HEK293 (cell line): ENCODE data around the gene ESR2.

Experiments
- CTCF ChIA-PET: fragments of 350-600 bp; formaldehyde crosslinking; extraction: SDS; loops from one replicate; lab custom pipeline; 2021; ENCODE audit warnings: antibody characterized with exemption; lab: Yijun Ruan, JAX
- POLR2A ChIA-PET: fragments of 300-600 bp; formaldehyde crosslinking; extraction: SDS; loops from one replicate; lab custom pipeline; 2020; ENCODE audit warnings: antibody characterized with exemption, inconsistent platforms; lab: Yijun Ruan, JAX
- H3K27ac ChIP-seq: fragments of 200-500 bp; sonication (Bioruptor generic); 2 replicates; pipeline ENCODE4 v1.5.1; 2014; ENCODE audit warnings: low read depth, low read length, control low read depth, inconsistent platforms; ENCODE audit errors: extremely low read depth
- H3K36me3 ChIP-seq, 2 experiments: fragments of 200-500 bp in 1 of 2; sonication (Bioruptor generic) in 1 of 2; 1 replicate in 1 of 2; 2 replicates in 1 of 2; pipeline ENCODE4 v1.5.1; 2014 to 2017; ENCODE audit warnings: inconsistent platforms in 2 of 2, low read length in 2 of 2; ENCODE audit not compliant: control insufficient read depth in 2 of 2, insufficient read depth in 1 of 2
- H3K4me1 ChIP-seq: fragments of 200-500 bp; sonication (Bioruptor generic); 2 replicates; pipeline ENCODE4 v1.5.1; 2014; ENCODE audit warnings: mild to moderate bottlenecking, low read length, inconsistent platforms; ENCODE audit not compliant: control insufficient read depth, insufficient read depth
- H3K4me3 ChIP-seq: 2 replicates; pipeline ENCODE4 v1.5.1; 2011; ENCODE audit warnings: low read depth, mild to moderate bottlenecking, control low read depth, low read length, moderate library complexity
- H3K9me3 ChIP-seq: fragments of 200-500 bp; sonication (Bioruptor generic); 2 replicates; pipeline ENCODE4 v1.5.1; 2014; ENCODE audit warnings: low read depth, low read length, inconsistent platforms; ENCODE audit not compliant: control insufficient read depth, insufficient read depth
- AEBP2 ChIP-seq: fragments of 450-650 bp; formaldehyde crosslinking; IDR thresholded peaks from 2 replicates; pipeline ENCODE4 v1.5.1; 2016; ENCODE audit warnings: missing biosample characterization, missing genetic modification characterization, borderline replicate concordance
- GLIS1 ChIP-seq: fragments of 450-650 bp; formaldehyde crosslinking; IDR thresholded peaks from 2 replicates; pipeline ENCODE4 v1.5.1; 2016; ENCODE audit warnings: missing biosample characterization, missing genetic modification characterization
- KLF10 ChIP-seq: fragments of 450-650 bp; IDR thresholded peaks from 2 replicates; pipeline ENCODE4 v1.5.1; 2018; ENCODE audit warnings: missing biosample characterization, mild to moderate bottlenecking, missing genetic modification characterization
- OVOL3 ChIP-seq: fragments of 450-650 bp; formaldehyde crosslinking; IDR thresholded peaks from 2 replicates; pipeline ENCODE4 v1.5.1; 2016; ENCODE audit warnings: missing biosample characterization, missing genetic modification characterization
- PATZ1 ChIP-seq: fragments of 450-650 bp; formaldehyde crosslinking; IDR thresholded peaks from 2 replicates; pipeline ENCODE4 v1.5.1; 2016; ENCODE audit warnings: missing biosample characterization, missing genetic modification characterization
- SALL2 ChIP-seq: fragments of 450-650 bp; formaldehyde crosslinking; IDR thresholded peaks from 2 replicates; pipeline ENCODE4 v1.5.0; 2017; ENCODE audit warnings: missing biosample characterization, mild to moderate bottlenecking, missing genetic modification characterization, borderline replicate concordance
- SETDB1 ChIP-seq: IDR thresholded peaks from one replicate; pipeline ENCODE4 v1.6.1; 2017; ENCODE audit warnings: mild to moderate bottlenecking, low read length, moderate library complexity, mixed read lengths; ENCODE audit not compliant: insufficient read length
- SP2 ChIP-seq: fragments of 450-650 bp; formaldehyde crosslinking; IDR thresholded peaks from 2 replicates; pipeline ENCODE4 v1.5.1; 2016; ENCODE audit warnings: missing biosample characterization, missing genetic modification characterization
- TRIM28 ChIP-seq: IDR thresholded peaks from 2 replicates; pipeline ENCODE4 v1.6.1; 2011; ENCODE audit warnings: low read length, control low read depth, borderline replicate concordance
- ZBTB20 ChIP-seq: fragments of 450-650 bp; formaldehyde crosslinking; IDR thresholded peaks from 2 replicates; pipeline ENCODE4 v1.5.1; 2016; ENCODE audit warnings: missing biosample characterization, missing genetic modification characterization
- ZEB2 ChIP-seq: fragments of 450-650 bp; formaldehyde crosslinking; IDR thresholded peaks from 2 replicates; pipeline ENCODE4 v1.5.1; 2016; ENCODE audit warnings: missing biosample characterization, missing genetic modification characterization
- ZFP37 ChIP-seq: fragments of 450-650 bp; formaldehyde crosslinking; IDR thresholded peaks from 2 replicates; pipeline ENCODE4 v1.5.1; 2016; ENCODE audit warnings: missing biosample characterization, missing genetic modification characterization
- ZIC2 ChIP-seq: fragments of 450-650 bp; formaldehyde crosslinking; IDR thresholded peaks from 2 replicates; pipeline ENCODE4 v1.5.1; 2016; ENCODE audit warnings: missing biosample characterization, missing genetic modification characterization
- ZNF10 ChIP-seq: fragments of 450-650 bp; formaldehyde crosslinking; IDR thresholded peaks from 2 replicates; pipeline ENCODE4 v1.5.1; 2017; ENCODE audit warnings: missing biosample characterization, missing genetic modification characterization
- ZNF112 ChIP-seq: fragments of 450-650 bp; formaldehyde crosslinking; IDR thresholded peaks from 2 replicates; pipeline ENCODE4 v1.5.0; 2017; ENCODE audit warnings: missing biosample characterization, missing genetic modification characterization
- ZNF16 ChIP-seq: fragments of 450-650 bp; formaldehyde crosslinking; IDR thresholded peaks from 2 replicates; pipeline ENCODE4 v1.5.1; 2016; ENCODE audit warnings: low read depth, missing biosample characterization, missing genetic modification characterization
- ZNF335 ChIP-seq: fragments of 450-650 bp; formaldehyde crosslinking; conservative IDR thresholded peaks from 2 replicates; pipeline ENCODE4 v1.5.1; 2016; ENCODE audit warnings: missing biosample characterization, missing genetic modification characterization
- ZNF341 ChIP-seq: fragments of 450-650 bp; formaldehyde crosslinking; IDR thresholded peaks from 2 replicates; pipeline ENCODE4; 2016; ENCODE audit warnings: low read depth, missing biosample characterization, missing genetic modification characterization
- ZNF366 ChIP-seq: fragments of 450-650 bp; formaldehyde crosslinking; conservative IDR thresholded peaks from 2 replicates; pipeline ENCODE4 v1.5.1; 2016; ENCODE audit warnings: missing biosample characterization, missing genetic modification characterization
- ZNF394 ChIP-seq: fragments of 450-650 bp; formaldehyde crosslinking; IDR thresholded peaks from 2 replicates; pipeline ENCODE4 v1.5.1; 2016; ENCODE audit warnings: missing biosample characterization, missing genetic modification characterization, mild to moderate bottlenecking, moderate library complexity, borderline replicate concordance
- ZNF561 ChIP-seq: fragments of 450-650 bp; IDR thresholded peaks from 2 replicates; pipeline ENCODE4 v1.5.1; 2018; ENCODE audit warnings: missing biosample characterization, missing genetic modification characterization, borderline replicate concordance
- ZNF600 ChIP-seq: fragments of 450-650 bp; formaldehyde crosslinking; IDR thresholded peaks from 2 replicates; pipeline ENCODE4 v1.5.1; 2016; ENCODE audit warnings: missing biosample characterization, missing genetic modification characterization
- ZNF629 ChIP-seq: fragments of 450-650 bp; formaldehyde crosslinking; IDR thresholded peaks from 2 replicates; pipeline ENCODE4 v1.5.1; 2017; ENCODE audit warnings: missing biosample characterization, missing genetic modification characterization
- ZNF768 ChIP-seq: fragments of 450-650 bp; formaldehyde crosslinking; IDR thresholded peaks from 2 replicates; pipeline ENCODE4 v1.5.1; 2018; ENCODE audit warnings: missing biosample characterization, mild to moderate bottlenecking, missing genetic modification characterization
- ZXDB ChIP-seq: fragments of 450-650 bp; formaldehyde crosslinking; IDR thresholded peaks from 2 replicates; pipeline ENCODE4 v1.5.1; 2016; ENCODE audit warnings: missing biosample characterization, missing genetic modification characterization
- TF ChIP-seq, protein P1 (sequence below): sonication (generic); formaldehyde crosslinking; IDR thresholded peaks from 2 replicates; pipeline ENCODE4 v1.8.1; 2022; ENCODE audit warnings: mild to moderate bottlenecking, moderate library complexity, missing genetic modification reagents
- TF ChIP-seq, protein P2 (sequence below): fragments of 450-650 bp; formaldehyde crosslinking; IDR thresholded peaks from 2 replicates; pipeline ENCODE4 v1.5.1; 2016; ENCODE audit warnings: missing biosample characterization, missing genetic modification characterization

The ESR2 gene

GRCh38 chr14:64340560-64341196 lies 46.5 kb upstream of the ESR2 start:
- Histone ChIP-seq H3K4me3 (no peak overlapping the region), H3K27ac (no peak overlapping the region), H3K9me3 (no peaks in the 10 kb centered on the region), H3K4me1 (no peaks in the 10 kb centered on the region), H3K36me3 (no peaks in the 10 kb centered on the region)
- CTCF ChIA-PET: no interaction called here
- POLR2A ChIA-PET: interaction anchor here (1.1 kb wide), 1 partner anchor 47 kb away, joined by 3 read pairs; the partner anchor contains the start of gene MTHFD1
- TF ChIP-seq SP2 (no peak), ZNF561 (tag by site-specific recombination) (0 out of 2 replicates have a peak, but pooled peaks have one; percentile 37), SETDB1 (peak; percentile 91), ZNF341 (tag by site-specific recombination) (0 out of 2 replicates have a peak, but pooled peaks have one; percentile 13), ZNF768 (tag by site-specific recombination) (no peak)

DNA sequence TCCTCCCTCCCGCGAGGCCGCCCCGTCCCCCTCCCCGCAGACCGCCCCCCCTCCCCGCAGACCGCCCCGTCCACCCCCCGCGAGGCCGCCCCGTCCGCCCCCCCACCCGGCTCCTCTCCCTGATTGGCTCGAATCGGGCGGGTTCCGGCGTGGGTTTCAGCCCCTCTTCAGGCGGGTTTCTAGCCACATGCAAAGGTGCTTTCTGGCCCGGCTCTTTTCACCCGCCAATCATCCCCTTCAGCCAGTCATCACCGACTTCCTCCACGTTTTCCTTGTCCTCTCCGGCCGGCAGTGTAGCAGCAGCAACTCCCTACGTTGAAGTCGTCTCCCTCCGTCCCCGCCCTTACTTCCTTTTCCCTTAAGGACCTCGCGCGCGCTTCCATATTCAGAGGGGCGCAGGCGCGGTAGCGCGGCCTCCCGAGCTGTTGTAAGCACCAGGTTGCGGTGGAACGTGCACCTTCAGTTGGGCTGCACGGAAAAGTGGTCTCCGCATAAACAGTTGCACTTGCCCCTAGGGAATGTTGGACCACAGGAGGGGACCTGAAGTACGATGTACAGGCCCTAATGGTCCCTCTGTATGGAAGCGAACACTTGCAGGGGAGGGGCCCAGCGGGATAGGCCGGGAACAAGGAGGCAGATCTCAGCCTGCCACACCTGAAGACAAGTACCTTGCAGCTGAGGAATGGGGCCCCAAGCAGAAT lies 44.6 kb upstream of the ESR2 start:
- Histone ChIP-seq H3K27ac (peak overlapping the region; percentile 94), H3K9me3 (no peaks in the 10 kb centered on the region), H3K36me3 (peaks cover 0 to 3% of the 10 kb centered on the region in 2 experiments; a peak in 1 of 3 replicates), H3K4me1 (no peaks in the 10 kb centered on the region), H3K4me3 (peak overlapping the region; percentile 77)
- ChIA-PET CTCF (interaction anchor here (0.6 to 1.3 kb wide), 4 partner anchors 91 to 612 kb away, joined by 3 to 4 read pairs (median 4); no protein-coding TSS in a partner anchor), POLR2A (interaction anchor here (0.5 to 2.5 kb wide), 12 partner anchors 10 to 697 kb away, joined by 3 to 29 read pairs (median 4); partner anchors contain the start of genes HSPA2, MTHFD1, WDR89 and ZBTB1)
- TF ChIP-seq TRIM28: peak; percentile 45; the same call in 1 of the 2 replicates
- no peak for TF ChIP-seq KLF10
- peak; percentile 49; the same call in 1 of the 2 replicates for TF ChIP-seq GLIS1 (tag by site-specific recombination)
- TF ChIP-seq ZNF394 (tag by site-specific recombination): peak; percentile 9; the same call in 1 of the 2 replicates
- 0 out of 2 replicates have a peak, but pooled peaks have one; percentile 11 for TF ChIP-seq ZNF629 (tag by site-specific recombination)
- peak; percentile 74 for TF ChIP-seq ZNF10
- TF ChIP-seq ZNF16 (tag by site-specific recombination): no peak
- peak; percentile 55 for TF ChIP-seq ZNF335 (tag by site-specific recombination)
- TF ChIP-seq ZXDB (tag by site-specific recombination): peak; percentile 55; the same call in 1 of the 2 replicates
- peak; percentile 50; the same call in 1 of the 2 replicates for TF ChIP-seq ZFP37 (tag by site-specific recombination)
- no peak for TF ChIP-seq OVOL3
- 0 out of 2 replicates have a peak, but pooled peaks have one; percentile 23 for TF ChIP-seq PATZ1 (tag by site-specific recombination)
- peak; percentile 93 for TF ChIP-seq ZNF341 (tag by site-specific recombination)
- TF ChIP-seq, protein P1, sequence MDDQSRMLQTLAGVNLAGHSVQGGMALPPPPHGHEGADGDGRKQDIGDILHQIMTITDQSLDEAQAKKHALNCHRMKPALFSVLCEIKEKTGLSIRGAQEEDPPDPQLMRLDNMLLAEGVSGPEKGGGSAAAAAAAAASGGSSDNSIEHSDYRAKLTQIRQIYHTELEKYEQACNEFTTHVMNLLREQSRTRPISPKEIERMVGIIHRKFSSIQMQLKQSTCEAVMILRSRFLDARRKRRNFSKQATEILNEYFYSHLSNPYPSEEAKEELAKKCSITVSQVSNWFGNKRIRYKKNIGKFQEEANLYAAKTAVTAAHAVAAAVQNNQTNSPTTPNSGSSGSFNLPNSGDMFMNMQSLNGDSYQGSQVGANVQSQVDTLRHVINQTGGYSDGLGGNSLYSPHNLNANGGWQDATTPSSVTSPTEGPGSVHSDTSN: peak; percentile 63; the same call in 1 of the 2 replicates
- peak; percentile 85 for TF ChIP-seq ZNF600 (tag by site-specific recombination)
- 0 out of 2 replicates have a peak, but pooled peaks have one; percentile 37 for TF ChIP-seq ZEB2 (tag by site-specific recombination)
- TF ChIP-seq, protein P2, sequence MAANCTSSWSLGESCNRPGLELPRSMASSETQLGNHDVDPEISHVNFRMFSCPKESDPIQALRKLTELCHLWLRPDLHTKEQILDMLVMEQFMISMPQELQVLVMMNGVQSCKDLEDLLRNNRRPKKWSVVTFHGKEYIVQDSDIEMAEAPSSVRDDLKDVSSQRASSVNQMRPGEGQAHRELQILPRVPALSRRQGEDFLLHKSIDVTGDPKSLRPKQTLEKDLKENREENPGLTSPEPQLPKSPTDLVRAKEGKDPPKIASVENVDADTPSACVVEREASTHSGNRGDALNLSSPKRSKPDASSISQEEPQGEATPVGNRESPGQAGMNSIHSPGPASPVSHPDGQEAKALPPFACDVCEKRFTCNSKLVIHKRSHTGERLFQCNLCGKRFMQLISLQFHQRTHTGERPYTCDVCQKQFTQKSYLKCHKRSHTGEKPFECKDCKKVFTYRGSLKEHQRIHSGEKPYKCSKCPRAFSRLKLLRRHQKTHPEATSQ (tag by site-specific recombination): no peak
- TF ChIP-seq SALL2 (tag by site-specific recombination): no peak
- no peak for TF ChIP-seq ZNF112 (tag by site-specific recombination)
- no peak for TF ChIP-seq ZIC2 (tag by site-specific recombination)
- no peak for TF ChIP-seq AEBP2 (tag by site-specific recombination)
- 0 out of 2 replicates have a peak, but pooled peaks have one; percentile 48 for TF ChIP-seq ZNF561 (tag by site-specific recombination)
- peak; percentile 58 for TF ChIP-seq ZBTB20 (tag by site-specific recombination)
- peak; percentile 96 for TF ChIP-seq ZNF366 (tag by site-specific recombination)
